CD4-positive, alpha-beta T cell treated with Interleukin-15 for 4 hours (primary cell): ENCODE measurements around the gene LPAR6.

ENCODE experiments used
- DNase-seq: peaks from one replicate; pipeline ENCODE4 v3.0.0-alpha.2; 2020; ENCODE audit warnings: low spot score

LPAR6 gene

GRCh38 chr13:48369988-48370387 is 42.9 kb downstream of the LPAR6 start:
- DNase-seq: no peak
